ENCODE data around the gene CWF19L1. TPM values are rescaled to one million over a fixed set of nuclear protein-coding genes. Genes with fewer than 3 reads are reported as not detected.
A peak's percentile ranks its signal among the peaks of the same experiment; 100 is the strongest.
"Not testable (repeated sequence)": the region's sequence is repeated elsewhere in the genome, so short reads cannot be mapped to it uniquely, and the experiment has no call there.

Gene CWF19L1
- total RNA-seq, 2 donors from 2014 or later: 15.3 to 21.4 TPM

GRCh38 chr10:100304414-100304813 lies 37.0 kb upstream of the CWF19L1 start:
- TF ChIP-seq, protein P1, sequence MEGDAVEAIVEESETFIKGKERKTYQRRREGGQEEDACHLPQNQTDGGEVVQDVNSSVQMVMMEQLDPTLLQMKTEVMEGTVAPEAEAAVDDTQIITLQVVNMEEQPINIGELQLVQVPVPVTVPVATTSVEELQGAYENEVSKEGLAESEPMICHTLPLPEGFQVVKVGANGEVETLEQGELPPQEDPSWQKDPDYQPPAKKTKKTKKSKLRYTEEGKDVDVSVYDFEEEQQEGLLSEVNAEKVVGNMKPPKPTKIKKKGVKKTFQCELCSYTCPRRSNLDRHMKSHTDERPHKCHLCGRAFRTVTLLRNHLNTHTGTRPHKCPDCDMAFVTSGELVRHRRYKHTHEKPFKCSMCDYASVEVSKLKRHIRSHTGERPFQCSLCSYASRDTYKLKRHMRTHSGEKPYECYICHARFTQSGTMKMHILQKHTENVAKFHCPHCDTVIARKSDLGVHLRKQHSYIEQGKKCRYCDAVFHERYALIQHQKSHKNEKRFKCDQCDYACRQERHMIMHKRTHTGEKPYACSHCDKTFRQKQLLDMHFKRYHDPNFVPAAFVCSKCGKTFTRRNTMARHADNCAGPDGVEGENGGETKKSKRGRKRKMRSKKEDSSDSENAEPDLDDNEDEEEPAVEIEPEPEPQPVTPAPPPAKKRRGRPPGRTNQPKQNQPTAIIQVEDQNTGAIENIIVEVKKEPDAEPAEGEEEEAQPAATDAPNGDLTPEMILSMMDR (IDR thresholded peaks at IDR 0.05): no peak
- Histone ChIP-seq H3K27ac (no peak overlapping the region), H3K27me3 (no peaks in the 10 kb centered on the region), H3K9ac (ENCODE audit: low read depth in 2 of 2, low read length in 2 of 2) (no peak overlapping the region), H3K4me3 (no peak overlapping the region), H3K9me3 (no peaks in the 10 kb centered on the region), H3K4me1 (no peaks in the 10 kb centered on the region), H3K36me3 (no peaks in the 10 kb centered on the region)
- no peak for DNase-seq
- intact Hi-C loops (cut with DNase I): no loop called here

DNA sequence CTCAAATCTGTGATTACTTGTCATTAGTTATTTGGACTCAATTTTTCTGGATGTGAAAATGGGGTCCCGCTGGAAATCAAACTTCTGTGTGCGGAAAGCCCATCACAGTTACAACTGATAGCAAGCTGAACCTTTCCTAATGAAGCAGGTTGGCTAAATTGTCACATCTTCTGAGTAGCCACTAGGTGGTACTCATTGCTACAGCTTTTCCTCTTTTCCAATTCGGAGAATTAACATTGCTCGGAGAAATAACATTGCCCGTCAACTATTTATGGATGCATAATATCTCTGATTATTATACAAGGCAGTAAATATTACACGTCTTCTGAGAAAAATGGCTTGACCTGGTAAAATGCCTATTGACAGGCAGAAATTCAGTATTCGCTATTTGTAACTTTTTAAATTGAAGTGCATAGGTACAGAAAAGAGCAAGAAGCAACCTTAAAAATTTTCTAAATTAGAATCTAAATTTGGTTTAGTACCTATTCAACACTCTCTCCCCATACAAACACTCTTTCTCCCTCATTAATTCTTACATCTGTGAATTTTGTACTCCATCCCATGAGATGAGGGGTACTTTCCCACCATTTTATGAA lies 36.4 kb upstream of the CWF19L1 start:
- no peaks in the 10 kb centered on the region for H3K9me3 ChIP-seq
- TF ChIP-seq, protein P1 (IDR thresholded peaks at IDR 0.05): peak; percentile 34
- H3K36me3 ChIP-seq: no peaks in the 10 kb centered on the region
- intact Hi-C loops (cut with DNase I): no loop called here
- H3K4me3 ChIP-seq: no peak overlapping the region
- H3K9ac ChIP-seq (ENCODE audit: low read depth in 2 of 2, low read length in 2 of 2): no peak overlapping the region
- DNase-seq: no peak
- no peak overlapping the region for H3K27ac ChIP-seq
- H3K27me3 ChIP-seq: no peaks in the 10 kb centered on the region
- H3K4me1 ChIP-seq: no peaks in the 10 kb centered on the region

DNA sequence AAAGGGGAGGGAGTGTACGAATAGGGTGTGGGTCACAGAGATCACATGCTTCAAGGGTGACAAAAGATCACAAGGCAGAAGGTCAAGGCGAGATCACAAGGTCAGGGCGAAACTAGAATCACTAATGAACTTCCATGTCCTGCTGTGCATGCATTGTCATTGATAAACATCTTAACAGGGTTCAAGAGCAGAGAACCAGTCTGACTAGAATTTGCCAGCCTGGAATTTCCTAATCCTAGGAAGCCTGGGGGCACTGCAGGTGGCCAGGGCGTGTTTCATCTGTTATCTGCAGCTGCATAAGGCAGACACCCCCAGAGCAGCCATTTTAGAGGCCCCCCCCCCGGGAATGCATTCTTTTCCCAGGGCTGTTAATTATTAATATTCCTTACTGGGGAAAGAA lies 33.7 kb upstream of the CWF19L1 start:
- DNase-seq; H3K27me3 ChIP-seq; H3K4me3 ChIP-seq; H3K9ac ChIP-seq (ENCODE audit: low read depth in 2 of 2, low read length in 2 of 2); H3K36me3 ChIP-seq; intact Hi-C loops (cut with DNase I); H3K27ac ChIP-seq; H3K9me3 ChIP-seq; H3K4me1 ChIP-seq: not testable (repeated sequence)

DNA sequence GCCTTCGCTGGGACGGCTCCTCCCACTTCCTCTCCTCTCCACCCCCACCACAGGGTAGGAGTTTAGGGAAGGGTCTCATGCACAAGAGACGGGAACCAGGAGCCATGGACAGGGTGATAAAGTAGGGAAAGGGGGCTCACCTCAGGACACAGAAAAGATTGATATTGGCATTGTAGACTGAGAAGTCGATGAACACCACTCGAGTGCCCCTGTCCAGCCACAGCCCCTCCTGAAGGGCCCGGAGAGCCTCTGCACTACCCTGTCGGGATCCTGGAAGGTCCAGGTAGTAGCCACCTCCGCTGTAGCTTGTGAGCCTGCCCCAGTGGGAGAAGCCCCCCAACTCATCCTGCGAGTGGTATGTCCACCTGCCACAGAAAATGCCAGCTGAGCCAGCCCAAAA lies 29.8 kb upstream of the CWF19L1 start:
- Histone ChIP-seq H3K4me3 (no peak overlapping the region), H3K9me3 (no peaks in the 10 kb centered on the region), H3K27me3 (no peaks in the 10 kb centered on the region), H3K4me1 (no peaks in the 10 kb centered on the region), H3K27ac (no peak overlapping the region), H3K36me3 (no peaks in the 10 kb centered on the region), H3K9ac (ENCODE audit: low read depth in 2 of 2, low read length in 2 of 2) (no peak overlapping the region)
- intact Hi-C loops (cut with DNase I): no loop called here
- TF ChIP-seq, protein P1 (IDR thresholded peaks at IDR 0.05): no peak
- no peak for DNase-seq

GRCh38 chr10:100293066-100293465 lies 25.6 kb upstream of the CWF19L1 start:
- H3K36me3 ChIP-seq: no peaks in the 10 kb centered on the region
- no peak overlapping the region for H3K4me3 ChIP-seq
- no peak for DNase-seq
- H3K9ac ChIP-seq (ENCODE audit: low read depth in 2 of 2, low read length in 2 of 2): no peak overlapping the region
- TF ChIP-seq, protein P1 (IDR thresholded peaks at IDR 0.05): no peak
- intact Hi-C loops (cut with DNase I): no loop called here
- no peaks in the 10 kb centered on the region for H3K9me3 ChIP-seq
- no peak overlapping the region for H3K27ac ChIP-seq
- no peaks in the 10 kb centered on the region for H3K4me1 ChIP-seq
- H3K27me3 ChIP-seq: no peaks in the 10 kb centered on the region

DNA sequence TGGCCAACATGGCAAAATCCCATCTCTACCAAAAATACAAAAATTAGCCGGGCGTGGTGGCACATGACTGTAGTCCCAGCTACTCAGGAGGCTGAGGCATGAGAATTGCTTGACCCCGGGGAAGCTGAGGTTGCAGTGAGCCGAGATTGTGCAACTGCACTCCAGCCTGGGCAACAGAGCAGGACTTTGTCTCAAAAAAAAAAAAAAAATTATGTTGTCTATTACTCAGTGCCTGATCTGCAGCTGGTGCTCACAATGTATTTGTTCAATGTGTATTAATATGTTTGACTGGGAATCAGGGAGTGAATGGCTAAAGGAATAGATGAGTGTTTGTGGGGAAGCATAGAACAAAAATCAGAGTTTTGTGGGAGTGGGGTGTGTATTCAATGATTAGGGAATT lies 24.9 kb upstream of the CWF19L1 start:
- H3K4me1 ChIP-seq; H3K4me3 ChIP-seq; H3K9ac ChIP-seq (ENCODE audit: low read depth in 2 of 2, low read length in 2 of 2); H3K36me3 ChIP-seq; H3K27me3 ChIP-seq; H3K27ac ChIP-seq; H3K9me3 ChIP-seq; intact Hi-C loops (cut with DNase I); DNase-seq: not testable (repeated sequence)

All from colonic mucosa (tissue), 4 donors.